ENCODE measurements around the gene EPS8L2. TPM values are rescaled to one million over a fixed set of nuclear protein-coding genes. Genes with fewer than 3 reads are reported as not detected.

The EPS8L2 gene
- total and polyA plus RNA-seq, 8 donors: 52.5 to 190 (median 80.7) TPM

- Histone ChIP-seq H3K27me3 (peaks cover 34 to 90% of the 10 kb centered on the region in 2 donors), H3K27ac (no peak overlapping the region), H3K4me3 (no peak overlapping the region), H3K4me1 (peaks cover 3 to 71% of the 10 kb centered on the region in 2 donors), H3K36me3 (peaks cover 0 to 12% of the 10 kb centered on the region in 2 donors), H3K9me3 (no peaks in the 10 kb centered on the region)
- no peak for ATAC-seq
- intact Hi-C loops (cut with DNase I): loop anchor here in 1 of 2 donors (5.0 kb wide), 1 partner anchor 63 kb away; no protein-coding TSS in a partner anchor
- no peak for TF ChIP-seq CTCF (IDR thresholded peaks at IDR 0.05)
- DNase-seq: no peak
Observed at GRCh38 chr11:724778-725386, 18.9 kb downstream of the EPS8L2 start.

- intact Hi-C loops (cut with DNase I): loop anchor here in 1 of 2 donors (5.0 kb wide), 1 partner anchor 63 kb away; no protein-coding TSS in a partner anchor
- TF ChIP-seq CTCF (IDR thresholded peaks at IDR 0.05): no peak
- peak overlapping the region in 1 of 2 donors; percentile 28 for H3K27ac ChIP-seq
Observed at GRCh38 chr11:725624-726202, 19.7 kb downstream of the EPS8L2 start.

GRCh38 chr11:726278-727220, 20.5 kb downstream of the EPS8L2 start:
- H3K4me3 ChIP-seq: peak overlapping the region in 1 of 2 donors; percentile 33
- H3K27me3 ChIP-seq: peaks cover 23 to 85% of the 10 kb centered on the region in 2 donors
- H3K9me3 ChIP-seq: no peaks in the 10 kb centered on the region
- H3K27ac ChIP-seq: peak overlapping the region in 1 of 2 donors; percentile 28
- intact Hi-C loops (cut with DNase I): loop anchor here in 1 of 2 donors (5.0 kb wide), 1 partner anchor 64 kb away; no protein-coding TSS in a partner anchor
- DNase-seq (peak in 3 of 4 donors; percentile 54 to 93 (median 79)), ATAC-seq (no peak)
- H3K4me1 ChIP-seq: peaks cover 3 to 59% of the 10 kb centered on the region in 2 donors
- TF ChIP-seq CTCF (IDR thresholded peaks at IDR 0.05): no peak
- H3K36me3 ChIP-seq: peaks cover 0 to 12% of the 10 kb centered on the region in 2 donors

More at GRCh38 chr11:725624-726202, 19.7 kb downstream of the EPS8L2 start:
- H3K4me1 ChIP-seq: peaks cover 3 to 68% of the 10 kb centered on the region in 2 donors
- ATAC-seq (no peak), DNase-seq (no peak)
- no peaks in the 10 kb centered on the region for H3K9me3 ChIP-seq
- peak overlapping the region in 1 of 2 donors; percentile 33 for H3K4me3 ChIP-seq
- peaks cover 0 to 12% of the 10 kb centered on the region in 2 donors for H3K36me3 ChIP-seq
- H3K27me3 ChIP-seq: peaks cover 29 to 90% of the 10 kb centered on the region in 2 donors

GRCh38 chr11:727281-727701, 21.3 kb downstream of the EPS8L2 start:
- no peak overlapping the region for H3K4me3 ChIP-seq
- DNase-seq: no peak
- H3K9me3 ChIP-seq: no peaks in the 10 kb centered on the region
- no peak for ATAC-seq
- intact Hi-C loops (cut with DNase I): loop anchor here in 1 of 2 donors (5.0 kb wide), 1 partner anchor 65 kb away; no protein-coding TSS in a partner anchor
- H3K36me3 ChIP-seq: peaks cover 0 to 5% of the 10 kb centered on the region in 2 donors
- H3K27ac ChIP-seq: no peak overlapping the region
- peaks cover 3 to 52% of the 10 kb centered on the region in 2 donors for H3K4me1 ChIP-seq
- TF ChIP-seq CTCF (IDR thresholded peaks at IDR 0.05): no peak
- H3K27me3 ChIP-seq: peaks cover 16 to 77% of the 10 kb centered on the region in 2 donors
